ENCODE data around the gene E2F6.

E2F6 gene

GRCh38 chr2:11456251-11456650, 9.7 kb downstream of the E2F6 start:
- no peak for DNase-seq
- Mint-ChIP-seq H3K9me3 (no peaks in the 10 kb centered on the region), H3K27ac (no peak overlapping the region), H3K4me1 (ENCODE audit: low read depth) (peaks cover 45% of the 10 kb centered on the region), H3K27me3 (no peaks in the 10 kb centered on the region), H3K4me3 (no peak overlapping the region), H3K36me3 (ENCODE audit: low read depth) (peaks cover 75% of the 10 kb centered on the region)

GRCh38 chr2:11454824-11455223, 11.1 kb downstream of the E2F6 start:
- DNase-seq: no peak
- Mint-ChIP-seq H3K27ac (no peak overlapping the region), H3K36me3 (ENCODE audit: low read depth) (peaks cover 85% of the 10 kb centered on the region), H3K4me3 (no peak overlapping the region), H3K27me3 (no peaks in the 10 kb centered on the region), H3K4me1 (ENCODE audit: low read depth) (peaks cover 35% of the 10 kb centered on the region), H3K9me3 (no peaks in the 10 kb centered on the region)

GRCh38 chr2:11450791-11451190, 15.2 kb downstream of the E2F6 start:
- DNase-seq: no peak
- Mint-ChIP-seq H3K27me3 (no peaks in the 10 kb centered on the region), H3K36me3 (ENCODE audit: low read depth) (peaks cover 91% of the 10 kb centered on the region), H3K27ac (no peak overlapping the region), H3K4me1 (ENCODE audit: low read depth) (peaks cover 8% of the 10 kb centered on the region), H3K4me3 (no peak overlapping the region), H3K9me3 (no peaks in the 10 kb centered on the region)

GRCh38 chr2:11446733-11447248, 19.2 kb downstream of the E2F6 start:
- H3K4me1 Mint-ChIP-seq (ENCODE audit: low read depth): no peaks in the 10 kb centered on the region
- no peaks in the 10 kb centered on the region for H3K27me3 Mint-ChIP-seq
- H3K27ac Mint-ChIP-seq: no peak overlapping the region
- H3K4me3 Mint-ChIP-seq: no peak overlapping the region
- DNase-seq: peak; percentile 46
- no peaks in the 10 kb centered on the region for H3K9me3 Mint-ChIP-seq
- H3K36me3 Mint-ChIP-seq (ENCODE audit: low read depth): peaks cover 87% of the 10 kb centered on the region

GRCh38 chr2:11444737-11445136, 21.2 kb downstream of the E2F6 start:
- Mint-ChIP-seq H3K36me3 (ENCODE audit: low read depth) (peaks cover 84% of the 10 kb centered on the region), H3K9me3 (peaks cover 2% of the 10 kb centered on the region), H3K4me3 (no peak overlapping the region), H3K27ac (no peak overlapping the region), H3K4me1 (ENCODE audit: low read depth) (no peaks in the 10 kb centered on the region), H3K27me3 (no peaks in the 10 kb centered on the region)
- DNase-seq: no peak

- Mint-ChIP-seq H3K27me3 (no peaks in the 10 kb centered on the region), H3K36me3 (ENCODE audit: low read depth) (peaks cover 43% of the 10 kb centered on the region)
- DNase-seq: no peak
These were observed 27.3 kb downstream of the E2F6 start for GRCh38 chr2:11438555-11439080.

GRCh38 chr2:11437602-11438001, 28.4 kb downstream of the E2F6 start:
- H3K27me3 Mint-ChIP-seq: no peaks in the 10 kb centered on the region
- peaks cover 2% of the 10 kb centered on the region for H3K9me3 Mint-ChIP-seq
- H3K4me3 Mint-ChIP-seq: no peak overlapping the region
- H3K27ac Mint-ChIP-seq: no peak overlapping the region
- peaks cover 4% of the 10 kb centered on the region for H3K4me1 Mint-ChIP-seq (ENCODE audit: low read depth)
- H3K36me3 Mint-ChIP-seq (ENCODE audit: low read depth): peaks cover 36% of the 10 kb centered on the region
- no peak for DNase-seq

More at GRCh38 chr2:11438555-11439080, 27.3 kb downstream of the E2F6 start:
- H3K27ac Mint-ChIP-seq: no peak overlapping the region
- H3K4me3 Mint-ChIP-seq: no peak overlapping the region
- H3K4me1 Mint-ChIP-seq (ENCODE audit: low read depth): peaks cover 4% of the 10 kb centered on the region
- peaks cover 2% of the 10 kb centered on the region for H3K9me3 Mint-ChIP-seq

GRCh38 chr2:11435036-11435435, 30.9 kb downstream of the E2F6 start:
- no peak overlapping the region for H3K27ac Mint-ChIP-seq
- no peak overlapping the region for H3K4me3 Mint-ChIP-seq
- no peaks in the 10 kb centered on the region for H3K9me3 Mint-ChIP-seq
- peaks cover 15% of the 10 kb centered on the region for H3K36me3 Mint-ChIP-seq (ENCODE audit: low read depth)
- H3K27me3 Mint-ChIP-seq: no peaks in the 10 kb centered on the region
- peaks cover 4% of the 10 kb centered on the region for H3K4me1 Mint-ChIP-seq (ENCODE audit: low read depth)
- DNase-seq: no peak

- Mint-ChIP-seq H3K9me3 (no peaks in the 10 kb centered on the region), H3K36me3 (ENCODE audit: low read depth) (peaks cover 11% of the 10 kb centered on the region), H3K27me3 (no peaks in the 10 kb centered on the region), H3K4me3 (no peak overlapping the region), H3K27ac (no peak overlapping the region), H3K4me1 (ENCODE audit: low read depth) (peaks cover 4% of the 10 kb centered on the region)
- no peak for DNase-seq
These were observed 31.5 kb downstream of the E2F6 start for GRCh38 chr2:11434443-11434842.

GRCh38 chr2:11433822-11434221, 32.1 kb downstream of the E2F6 start:
- Mint-ChIP-seq H3K4me1 (ENCODE audit: low read depth) (peaks cover 4% of the 10 kb centered on the region), H3K4me3 (no peak overlapping the region), H3K9me3 (no peaks in the 10 kb centered on the region), H3K27me3 (no peaks in the 10 kb centered on the region), H3K27ac (no peak overlapping the region), H3K36me3 (ENCODE audit: low read depth) (peaks cover 11% of the 10 kb centered on the region)
- DNase-seq: no peak

- H3K9me3 Mint-ChIP-seq: no peaks in the 10 kb centered on the region
- H3K27me3 Mint-ChIP-seq: no peaks in the 10 kb centered on the region
- H3K4me3 Mint-ChIP-seq: no peak overlapping the region
- no peak for DNase-seq
- H3K27ac Mint-ChIP-seq: no peak overlapping the region
- peaks cover 6% of the 10 kb centered on the region for H3K36me3 Mint-ChIP-seq (ENCODE audit: low read depth)
- H3K4me1 Mint-ChIP-seq (ENCODE audit: low read depth): peaks cover 4% of the 10 kb centered on the region
These were observed 35.2 kb downstream of the E2F6 start for GRCh38 chr2:11430729-11431128.

- Mint-ChIP-seq H3K27ac (no peak overlapping the region), H3K4me1 (ENCODE audit: low read depth) (no peaks in the 10 kb centered on the region), H3K36me3 (ENCODE audit: low read depth) (no peaks in the 10 kb centered on the region), H3K4me3 (no peak overlapping the region), H3K27me3 (no peaks in the 10 kb centered on the region), H3K9me3 (no peaks in the 10 kb centered on the region)
- no peak for DNase-seq
These were observed 38.7 kb downstream of the E2F6 start for GRCh38 chr2:11427224-11427623.

- no peak for DNase-seq
- Mint-ChIP-seq H3K27ac (no peak overlapping the region), H3K27me3 (no peaks in the 10 kb centered on the region), H3K36me3 (ENCODE audit: low read depth) (no peaks in the 10 kb centered on the region), H3K4me1 (ENCODE audit: low read depth) (no peaks in the 10 kb centered on the region), H3K4me3 (no peak overlapping the region), H3K9me3 (peaks cover 6% of the 10 kb centered on the region)
These were observed 43.0 kb downstream of the E2F6 start for GRCh38 chr2:11422901-11423435.

GRCh38 chr2:11422491-11422865, 43.5 kb downstream of the E2F6 start:
- no peaks in the 10 kb centered on the region for H3K27me3 Mint-ChIP-seq
- no peaks in the 10 kb centered on the region for H3K36me3 Mint-ChIP-seq (ENCODE audit: low read depth)
- no peaks in the 10 kb centered on the region for H3K4me1 Mint-ChIP-seq (ENCODE audit: low read depth)
- no peak overlapping the region for H3K4me3 Mint-ChIP-seq
- peaks cover 8% of the 10 kb centered on the region for H3K9me3 Mint-ChIP-seq
- H3K27ac Mint-ChIP-seq: no peak overlapping the region
- no peak for DNase-seq

- H3K27me3 Mint-ChIP-seq: no peaks in the 10 kb centered on the region
- no peak for DNase-seq
- peaks cover 8% of the 10 kb centered on the region for H3K9me3 Mint-ChIP-seq
- H3K36me3 Mint-ChIP-seq (ENCODE audit: low read depth): no peaks in the 10 kb centered on the region
- H3K4me1 Mint-ChIP-seq (ENCODE audit: low read depth): no peaks in the 10 kb centered on the region
- H3K27ac Mint-ChIP-seq: no peak overlapping the region
- H3K4me3 Mint-ChIP-seq: no peak overlapping the region
These were observed 44.0 kb downstream of the E2F6 start for GRCh38 chr2:11421863-11422490.
